Omental fat pad (tissue), 4 donors: Measurements from ENCODE around the gene SH3BP4. TPM values are rescaled to one million over a fixed set of nuclear protein-coding genes. Genes with fewer than 3 reads are reported as not detected.
"Not testable (repeated sequence)": the region's sequence is repeated elsewhere in the genome, so short reads cannot be mapped to it uniquely, and the experiment has no call there.

Experiments
- ATAC-seq: fragments of 150-250 bp; one replicate; pipeline ENCODE4 v1.9.1; 2016; ENCODE audit warnings: mild to moderate bottlenecking, moderate library complexity; ENCODE audit not compliant: low FRiP score
- DNase-seq: peaks from one replicate; pipeline ENCODE4 v3.0.0-alpha.2; 2019; ENCODE audit warnings: low spot score
- CTCF ChIP-seq, 3 donors: fragments of 450-650 bp; IDR thresholded peaks; one replicate each; pipeline ENCODE4 v1.5.1; 2016 to 2017; ENCODE audit warnings: antibody characterized with exemption in 3 of 3, mild to moderate bottlenecking in 3 of 3, moderate library complexity in 2 of 3
- total RNA-seq, 4 donors: library from RNA; depleted of rRNA; stranded (reverse); fragments of >200 nt; gene quantifications; one replicate each; pipeline ENCODE4 v1.1.0, GENCODE V29; 2016

The SH3BP4 gene
- total RNA-seq, 4 donors from 2014 or later: 32.5 to 66.9 (median 44.2) TPM

GRCh38 chr2:235017441-235017840, 65.6 kb downstream of the SH3BP4 start:
- DNase-seq (no peak), ATAC-seq (no peak)
- no peak for TF ChIP-seq CTCF (IDR thresholded peaks at IDR 0.05)

GRCh38 chr2:235018838-235019237, 67.0 kb downstream of the SH3BP4 start:
- TF ChIP-seq CTCF (IDR thresholded peaks at IDR 0.05): no peak
- no peak for DNase-seq
- ATAC-seq: no peak

GRCh38 chr2:235020141-235020540, 68.3 kb downstream of the SH3BP4 start:
- not testable (repeated sequence) for ATAC-seq, DNase-seq

GRCh38 chr2:235021752-235022151, 69.9 kb downstream of the SH3BP4 start:
- DNase-seq (no peak), ATAC-seq (peak; percentile 55)
- no peak for TF ChIP-seq CTCF (IDR thresholded peaks at IDR 0.05)

- DNase-seq (no peak), ATAC-seq (no peak)
- TF ChIP-seq CTCF (IDR thresholded peaks at IDR 0.05): no peak
These were observed 72.5 kb downstream of the SH3BP4 start for GRCh38 chr2:235024191-235024860.

GRCh38 chr2:235024931-235025773, 73.3 kb downstream of the SH3BP4 start:
- ATAC-seq (no peak), DNase-seq (no peak)
- TF ChIP-seq CTCF (IDR thresholded peaks at IDR 0.05): no peak

GRCh38 chr2:235025800-235026536, 74.2 kb downstream of the SH3BP4 start:
- DNase-seq: no peak
- ATAC-seq: peak; percentile 20

More at GRCh38 chr2:235025800-235026536, 74.2 kb downstream of the SH3BP4 start:
- TF ChIP-seq CTCF (IDR thresholded peaks at IDR 0.05): no peak
